Type B pancreatic cell (in vitro differentiated cells): Measurements from ENCODE around the gene PRLHR. TPM values are rescaled to one million over a fixed set of nuclear protein-coding genes. Genes with fewer than 3 reads are reported as not detected.

Experiments used
- DNase-seq: peaks from one replicate; pipeline ENCODE4 v3.0.0; 2021; ENCODE audit warnings: mixed read lengths; ENCODE audit not compliant: unreplicated experiment; ENCODE audit errors: extremely low spot score
- H3K27ac Mint-ChIP-seq: 2 replicates; pipeline ENCODE4 v1.8.0; 2021; ENCODE audit warnings: mild to moderate bottlenecking, mixed read lengths
- H3K27me3 Mint-ChIP-seq: 2 replicates; pipeline ENCODE4 v1.8.0; 2021; ENCODE audit warnings: mixed read lengths
- H3K36me3 Mint-ChIP-seq: 2 replicates; pipeline ENCODE4 v1.8.0; 2021; ENCODE audit warnings: mixed read lengths
- H3K4me1 Mint-ChIP-seq: one replicate; pipeline ENCODE4 v1.8.0; 2021; ENCODE audit warnings: mixed read lengths; ENCODE audit not compliant: unreplicated experiment
- H3K4me3 Mint-ChIP-seq: 2 replicates; pipeline ENCODE4 v1.8.0; 2021; ENCODE audit warnings: mild to moderate bottlenecking, mixed read lengths
- H3K9me3 Mint-ChIP-seq: 2 replicates; pipeline ENCODE4 v1.8.0; 2021; ENCODE audit warnings: mixed read lengths
- total RNA-seq: library from RNA; stranded (reverse); gene quantifications from 2 replicates; pipeline ENCODE4 v1.2.1, GENCODE V29; 2021; ENCODE audit warnings: low replicate concordance
- TF ChIP-seq, protein P1 (sequence below): fragments of 200-600 bp; sonication (generic); conservative IDR thresholded peaks from 2 replicates; pipeline ENCODE4 v1.5.0; 2021; ENCODE audit warnings: antibody characterized with exemption, mild to moderate bottlenecking

PRLHR gene
- total RNA-seq, 1 donor from 2014 or later, result 2.6 TPM

GRCh38 chr10:118567701-118568248, 27.7 kb downstream of the PRLHR start:
- no peak overlapping the region for H3K4me3 Mint-ChIP-seq
- peaks cover 9% of the 10 kb centered on the region for H3K27me3 Mint-ChIP-seq
- H3K36me3 Mint-ChIP-seq, result no peaks in the 10 kb centered on the region
- TF ChIP-seq, protein P1, sequence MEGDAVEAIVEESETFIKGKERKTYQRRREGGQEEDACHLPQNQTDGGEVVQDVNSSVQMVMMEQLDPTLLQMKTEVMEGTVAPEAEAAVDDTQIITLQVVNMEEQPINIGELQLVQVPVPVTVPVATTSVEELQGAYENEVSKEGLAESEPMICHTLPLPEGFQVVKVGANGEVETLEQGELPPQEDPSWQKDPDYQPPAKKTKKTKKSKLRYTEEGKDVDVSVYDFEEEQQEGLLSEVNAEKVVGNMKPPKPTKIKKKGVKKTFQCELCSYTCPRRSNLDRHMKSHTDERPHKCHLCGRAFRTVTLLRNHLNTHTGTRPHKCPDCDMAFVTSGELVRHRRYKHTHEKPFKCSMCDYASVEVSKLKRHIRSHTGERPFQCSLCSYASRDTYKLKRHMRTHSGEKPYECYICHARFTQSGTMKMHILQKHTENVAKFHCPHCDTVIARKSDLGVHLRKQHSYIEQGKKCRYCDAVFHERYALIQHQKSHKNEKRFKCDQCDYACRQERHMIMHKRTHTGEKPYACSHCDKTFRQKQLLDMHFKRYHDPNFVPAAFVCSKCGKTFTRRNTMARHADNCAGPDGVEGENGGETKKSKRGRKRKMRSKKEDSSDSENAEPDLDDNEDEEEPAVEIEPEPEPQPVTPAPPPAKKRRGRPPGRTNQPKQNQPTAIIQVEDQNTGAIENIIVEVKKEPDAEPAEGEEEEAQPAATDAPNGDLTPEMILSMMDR, result no peak
- no peak overlapping the region for H3K27ac Mint-ChIP-seq
- peaks cover 4% of the 10 kb centered on the region for H3K4me1 Mint-ChIP-seq
- no peaks in the 10 kb centered on the region for H3K9me3 Mint-ChIP-seq
- DNase-seq, result peak; percentile 62

DNA sequence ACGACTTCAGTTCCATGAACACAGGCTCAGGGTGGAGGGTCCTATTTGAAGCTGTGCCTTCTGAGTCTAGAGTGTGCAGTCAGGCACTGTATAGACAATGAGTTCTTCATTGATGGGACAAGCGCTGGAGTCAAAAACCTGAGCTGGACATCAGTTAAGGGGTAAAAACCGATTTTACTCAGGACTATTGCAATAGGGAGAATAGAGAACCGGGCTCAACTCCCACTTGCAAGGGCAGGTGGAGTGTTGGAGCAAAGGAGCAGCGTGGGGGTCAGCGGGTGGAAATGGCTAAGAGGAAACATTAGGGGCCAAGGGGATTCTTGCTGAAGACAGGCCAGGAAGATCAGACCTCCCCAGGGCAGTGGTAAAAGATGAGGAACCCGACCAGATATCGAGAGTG, 28.5 kb downstream of the PRLHR start:
- Mint-ChIP-seq H3K9me3 (no peaks in the 10 kb centered on the region), H3K27me3 (peaks cover 9% of the 10 kb centered on the region), H3K36me3 (no peaks in the 10 kb centered on the region), H3K4me1 (peaks cover 4% of the 10 kb centered on the region), H3K27ac (no peak overlapping the region), H3K4me3 (no peak overlapping the region)
- TF ChIP-seq, protein P1, result no peak
- DNase-seq, result no peak

DNA sequence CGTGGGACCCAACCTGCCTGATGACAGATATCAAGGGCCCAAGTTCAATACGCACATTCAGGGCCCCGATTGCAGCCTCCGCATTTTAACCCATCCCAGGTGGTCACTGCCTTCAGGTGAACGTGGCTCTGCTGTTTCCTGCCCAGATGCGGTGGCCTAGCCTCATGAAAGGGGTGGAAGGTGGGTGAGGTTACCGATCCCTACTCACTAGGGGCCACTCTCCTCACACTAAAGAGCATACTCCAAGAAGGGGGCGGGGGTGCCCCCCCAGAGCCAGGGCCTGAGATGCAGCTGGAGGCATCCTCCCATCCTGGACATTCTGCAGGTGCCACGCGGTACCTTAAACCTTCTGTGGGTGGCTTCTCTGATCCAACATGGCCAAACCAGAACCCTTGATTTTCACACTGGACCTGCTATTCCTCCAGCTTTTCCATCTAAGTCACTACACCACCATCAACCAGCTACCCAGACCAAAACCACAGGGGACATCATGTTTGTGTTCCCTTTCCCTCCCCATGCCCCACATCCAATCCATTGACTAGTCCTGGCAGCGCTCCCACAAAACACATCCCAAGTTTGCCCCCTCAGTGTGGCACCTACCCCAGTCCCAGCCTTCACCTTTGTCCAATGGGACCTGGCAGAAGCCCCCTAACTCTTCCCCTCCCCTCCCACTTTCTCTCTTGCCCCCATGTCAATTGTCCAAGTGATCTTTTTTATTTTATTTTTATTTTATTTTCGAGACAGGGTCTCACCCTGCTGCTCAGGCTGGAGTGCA, 30.0 kb downstream of the PRLHR start:
- Mint-ChIP-seq H3K27me3 (peaks cover 3% of the 10 kb centered on the region), H3K27ac (no peak overlapping the region), H3K4me1 (no peaks in the 10 kb centered on the region), H3K4me3 (no peak overlapping the region), H3K36me3 (no peaks in the 10 kb centered on the region), H3K9me3 (peaks cover 7% of the 10 kb centered on the region)
- TF ChIP-seq, protein P1, result no peak
- DNase-seq, result peak; percentile 36

DNA sequence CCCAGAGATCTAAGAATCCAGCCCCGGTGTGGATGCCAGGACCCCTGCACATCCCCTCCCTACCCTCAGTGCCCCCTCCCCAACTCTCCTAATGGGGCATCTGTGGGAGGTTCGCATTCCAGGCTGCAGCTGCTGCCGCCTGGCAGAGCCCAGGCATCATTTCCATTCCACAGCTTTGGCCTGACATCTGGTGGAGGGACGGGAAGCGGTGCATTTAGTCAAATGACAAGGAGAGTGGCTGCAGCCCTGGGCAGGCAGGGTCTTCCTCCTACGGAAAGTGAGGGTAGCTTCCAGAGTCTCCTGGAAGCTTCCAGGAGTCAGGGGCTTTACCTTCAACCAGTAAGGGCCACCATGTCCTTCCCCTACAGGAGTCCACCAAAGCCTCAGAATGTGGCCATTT, 30.8 kb downstream of the PRLHR start:
- no peak overlapping the region for H3K4me3 Mint-ChIP-seq
- TF ChIP-seq, protein P1, result peak; percentile 51
- peak; percentile 54 for DNase-seq
- no peaks in the 10 kb centered on the region for H3K36me3 Mint-ChIP-seq
- H3K4me1 Mint-ChIP-seq, result no peaks in the 10 kb centered on the region
- H3K27me3 Mint-ChIP-seq, result peaks cover 3% of the 10 kb centered on the region
- H3K27ac Mint-ChIP-seq, result no peak overlapping the region
- H3K9me3 Mint-ChIP-seq, result peaks cover 7% of the 10 kb centered on the region

DNA sequence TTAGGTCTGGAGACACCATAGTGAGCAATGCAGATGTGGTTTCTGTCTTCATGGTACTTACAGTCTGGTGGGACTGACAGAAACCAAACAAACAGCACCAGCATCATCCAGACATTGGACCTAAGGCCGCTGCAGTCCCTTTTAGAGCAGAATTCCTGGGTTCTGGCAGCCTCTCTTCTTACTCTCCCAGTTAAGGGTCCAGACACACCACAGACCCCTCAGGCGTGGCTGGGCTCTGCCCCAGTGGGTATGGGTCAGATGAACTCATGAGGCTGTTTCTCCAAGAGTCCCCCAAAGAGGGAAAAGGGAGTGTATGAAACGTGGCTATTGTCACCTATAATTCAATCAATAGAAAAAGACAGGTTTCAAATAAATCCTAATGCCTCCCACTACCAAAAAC, 31.3 kb downstream of the PRLHR start:
- peak; percentile 34 for DNase-seq
- TF ChIP-seq, protein P1, result no peak
- peaks cover 3% of the 10 kb centered on the region for H3K27me3 Mint-ChIP-seq
- no peak overlapping the region for H3K4me3 Mint-ChIP-seq
- no peak overlapping the region for H3K27ac Mint-ChIP-seq
- H3K36me3 Mint-ChIP-seq, result no peaks in the 10 kb centered on the region
- H3K4me1 Mint-ChIP-seq, result no peaks in the 10 kb centered on the region
- peaks cover 7% of the 10 kb centered on the region for H3K9me3 Mint-ChIP-seq
